ENCODE measurements around the gene PTPRG. TPM values are rescaled to one million over a fixed set of nuclear protein-coding genes. Genes with fewer than 3 reads are reported as not detected.

PTPRG gene
- total RNA-seq, 4 donors from 2014 or later = 51.9 to 56.8 (median 54.4) TPM

- WGBS = 52% methylated on average over 2 of the region's 2 CpGs
- intact Hi-C loops (cut with DNase I) = loop anchor here (10.0 kb wide), 1 partner anchor 229 kb away; no protein-coding TSS in a partner anchor
- Histone ChIP-seq H3K4me3 (no peak overlapping the region), H3K9me3 (no peaks in the 10 kb centered on the region), H3K27me3 (no peaks in the 10 kb centered on the region), H3K4me1 (peaks cover 2 to 13% (median 9%) of the 10 kb centered on the region in 4 donors), H3K27ac (replicated peaks in 1 of 4) (no peak overlapping the region), H3K36me3 (no peaks in the 10 kb centered on the region)
- TF ChIP-seq POLR2A (IDR thresholded peaks at IDR 0.05; ENCODE audit: low read depth) (no peak), EP300 (IDR thresholded peaks at IDR 0.05) (no peak)
- no peak for DNase-seq (ENCODE audit: extremely low spot score)
Measured at GRCh38 chr3:61955483-61955882, 394.1 kb downstream of the PTPRG start.

DNA sequence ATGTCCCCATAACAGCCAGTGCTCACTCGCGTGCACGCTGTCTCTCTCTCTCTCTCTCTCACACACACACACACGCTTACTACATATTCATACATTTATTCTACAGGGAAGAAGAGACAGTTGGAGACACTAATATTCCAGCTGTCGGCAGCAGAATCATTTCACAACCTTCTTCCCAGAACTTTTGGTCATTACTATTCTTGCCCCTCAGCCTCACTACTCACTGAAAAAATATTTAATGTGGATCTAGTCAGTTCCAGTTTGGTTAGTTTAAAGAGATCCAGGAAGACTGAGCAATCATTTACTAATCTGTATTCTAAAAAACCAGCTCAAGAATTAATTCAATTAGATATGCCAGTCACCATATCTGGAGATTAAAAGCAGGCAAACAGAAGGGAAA is 394.9 kb downstream of the PTPRG start:
- Histone ChIP-seq H3K4me3 (no peak overlapping the region), H3K27ac (replicated peaks in 1 of 4) (peak overlapping the region in 1 of 4 donors; percentile 1), H3K4me1 (peaks cover 2 to 17% (median 12%) of the 10 kb centered on the region in 4 donors), H3K27me3 (no peaks in the 10 kb centered on the region), H3K9me3 (no peaks in the 10 kb centered on the region), H3K36me3 (no peaks in the 10 kb centered on the region)
- TF ChIP-seq, protein P1, sequence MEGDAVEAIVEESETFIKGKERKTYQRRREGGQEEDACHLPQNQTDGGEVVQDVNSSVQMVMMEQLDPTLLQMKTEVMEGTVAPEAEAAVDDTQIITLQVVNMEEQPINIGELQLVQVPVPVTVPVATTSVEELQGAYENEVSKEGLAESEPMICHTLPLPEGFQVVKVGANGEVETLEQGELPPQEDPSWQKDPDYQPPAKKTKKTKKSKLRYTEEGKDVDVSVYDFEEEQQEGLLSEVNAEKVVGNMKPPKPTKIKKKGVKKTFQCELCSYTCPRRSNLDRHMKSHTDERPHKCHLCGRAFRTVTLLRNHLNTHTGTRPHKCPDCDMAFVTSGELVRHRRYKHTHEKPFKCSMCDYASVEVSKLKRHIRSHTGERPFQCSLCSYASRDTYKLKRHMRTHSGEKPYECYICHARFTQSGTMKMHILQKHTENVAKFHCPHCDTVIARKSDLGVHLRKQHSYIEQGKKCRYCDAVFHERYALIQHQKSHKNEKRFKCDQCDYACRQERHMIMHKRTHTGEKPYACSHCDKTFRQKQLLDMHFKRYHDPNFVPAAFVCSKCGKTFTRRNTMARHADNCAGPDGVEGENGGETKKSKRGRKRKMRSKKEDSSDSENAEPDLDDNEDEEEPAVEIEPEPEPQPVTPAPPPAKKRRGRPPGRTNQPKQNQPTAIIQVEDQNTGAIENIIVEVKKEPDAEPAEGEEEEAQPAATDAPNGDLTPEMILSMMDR (IDR thresholded peaks at IDR 0.05) = no peak
- TF ChIP-seq POLR2A (IDR thresholded peaks at IDR 0.05; ENCODE audit: low read depth) (no peak), EP300 (IDR thresholded peaks at IDR 0.05) (no peak), POLR2AphosphoS5 (IDR thresholded peaks at IDR 0.05) (peak in 1 of 2 donors; percentile 44)
- DNase-seq (ENCODE audit: extremely low spot score) = no peak
- WGBS = 76% methylated on average over 5 of the region's 5 CpGs
- intact Hi-C loops (cut with DNase I) = loop anchor here (10.0 kb wide), 1 partner anchor 229 kb away; no protein-coding TSS in a partner anchor

DNA sequence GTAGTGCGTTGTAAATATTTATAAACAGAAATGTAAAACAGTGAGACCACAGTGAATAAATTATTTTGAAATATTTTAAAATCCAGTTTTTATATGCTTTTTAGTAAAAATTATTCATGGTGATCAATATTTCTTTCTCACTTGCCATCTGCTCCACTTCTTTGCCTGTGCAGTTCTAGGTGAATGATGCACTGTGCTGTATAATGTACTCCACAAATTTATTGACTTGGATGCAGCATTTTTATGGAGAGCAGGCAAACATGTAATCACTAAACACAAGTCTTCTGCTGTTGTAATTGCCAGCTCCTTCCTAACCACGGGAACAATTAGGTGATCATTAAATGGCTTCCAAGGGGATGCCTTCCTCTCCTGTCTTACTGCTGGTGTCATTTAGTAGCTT is 395.9 kb downstream of the PTPRG start:
- intact Hi-C loops (cut with DNase I) = loop anchor here (10.0 kb wide), 1 partner anchor 228 kb away; no protein-coding TSS in a partner anchor
- H3K36me3 ChIP-seq = no peaks in the 10 kb centered on the region
- DNase-seq (ENCODE audit: extremely low spot score) = no peak
- H3K9me3 ChIP-seq = no peaks in the 10 kb centered on the region
- no peak overlapping the region for H3K4me3 ChIP-seq
- H3K27ac ChIP-seq (replicated peaks in 1 of 4) = no peak overlapping the region
- H3K4me1 ChIP-seq = peaks cover 2 to 25% (median 16%) of the 10 kb centered on the region in 4 donors
- TF ChIP-seq POLR2A (IDR thresholded peaks at IDR 0.05; ENCODE audit: low read depth) = no peak
- TF ChIP-seq EP300 (IDR thresholded peaks at IDR 0.05) = no peak
- TF ChIP-seq, protein P1 (IDR thresholded peaks at IDR 0.05) = no peak
- TF ChIP-seq POLR2AphosphoS5 (IDR thresholded peaks at IDR 0.05) = no peak
- no peaks in the 10 kb centered on the region for H3K27me3 ChIP-seq
- 100% methylated on average over 2 of the region's 2 CpGs for WGBS

GRCh38 chr3:61960976-61961375 is 399.6 kb downstream of the PTPRG start:
- Histone ChIP-seq H3K4me3 (no peak overlapping the region), H3K27ac (replicated peaks in 1 of 4) (no peak overlapping the region), H3K27me3 (no peaks in the 10 kb centered on the region), H3K9me3 (no peaks in the 10 kb centered on the region), H3K4me1 (peaks cover 2 to 23% (median 13%) of the 10 kb centered on the region in 4 donors), H3K36me3 (no peaks in the 10 kb centered on the region)
- DNase-seq (ENCODE audit: extremely low spot score) = no peak
- TF ChIP-seq, protein P1 (IDR thresholded peaks at IDR 0.05) = no peak
- TF ChIP-seq POLR2AphosphoS5 (IDR thresholded peaks at IDR 0.05) (no peak), EP300 (IDR thresholded peaks at IDR 0.05) (no peak), POLR2A (IDR thresholded peaks at IDR 0.05; ENCODE audit: low read depth) (no peak)
- intact Hi-C loops (cut with DNase I) = no loop called here

DNA sequence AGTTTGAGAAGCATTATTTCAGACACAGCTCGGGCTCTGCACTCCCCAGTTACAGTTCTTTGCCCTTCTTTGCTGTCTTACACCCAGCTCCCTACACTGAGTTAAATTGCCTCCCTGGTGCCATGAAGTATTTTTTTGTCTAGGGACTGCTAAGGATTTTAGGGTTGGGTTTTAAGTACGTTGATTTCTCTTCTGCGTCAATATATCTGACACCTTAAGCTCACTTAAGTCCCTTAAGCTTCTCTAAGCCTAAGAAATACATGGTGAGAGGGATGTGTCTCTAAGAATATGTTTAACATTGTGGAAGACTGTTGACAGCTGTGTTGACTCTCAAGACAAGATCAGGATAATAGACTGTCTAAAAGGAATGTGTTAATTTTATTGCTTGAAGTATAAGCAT is 400.5 kb downstream of the PTPRG start:
- intact Hi-C loops (cut with DNase I) = no loop called here
- Histone ChIP-seq H3K9me3 (no peaks in the 10 kb centered on the region), H3K4me1 (peaks cover 0 to 15% (median 7%) of the 10 kb centered on the region in 4 donors), H3K36me3 (no peaks in the 10 kb centered on the region), H3K4me3 (no peak overlapping the region), H3K27me3 (no peaks in the 10 kb centered on the region), H3K27ac (replicated peaks in 1 of 4) (no peak overlapping the region)
- TF ChIP-seq POLR2AphosphoS5 (IDR thresholded peaks at IDR 0.05) (no peak), EP300 (IDR thresholded peaks at IDR 0.05) (no peak), POLR2A (IDR thresholded peaks at IDR 0.05; ENCODE audit: low read depth) (no peak)
- TF ChIP-seq, protein P1 (IDR thresholded peaks at IDR 0.05) = no peak
- DNase-seq (ENCODE audit: extremely low spot score) = no peak
- WGBS = 70% methylated on average over 3 of the region's 3 CpGs

All from esophagus muscularis mucosa (tissue), 4 donors.